HepG2 (cell line): ENCODE data around the gene BPIFA1. TPM values are rescaled to one million over a fixed set of nuclear protein-coding genes. Genes with fewer than 3 reads are reported as not detected.
A peak's percentile ranks its signal among the peaks of the same experiment; 100 is the strongest.

ENCODE experiments used
- ATAC-seq: fragments of 200-7000 bp; cut with Tn5 transposase; 3 replicates; pipeline ENCODE4 v1.9.1; 2020; ENCODE audit warnings: mild to moderate bottlenecking, moderate library complexity
- BruUV-seq: library from RNA; stranded (reverse); fragments of 400-500 nt; replicated peaks from 2 replicates; lab custom pipeline; 2021; lab: Mats Ljungman, UMichigan
- CTCF ChIA-PET: fragments of 300-600 bp; formaldehyde crosslinking; extraction: SDS; loops from one replicate; lab custom pipeline; 2021; ENCODE audit warnings: low total read pairs, inconsistent platforms, low intra/inter-chr PET ratio; lab: Yijun Ruan, JAX
- POLR2A ChIA-PET: fragments of 350-600 bp; sonication (Branson Sonifier 250); formaldehyde crosslinking; loops from one replicate; lab custom pipeline; 2020; ENCODE audit warnings: antibody characterized with exemption, inconsistent platforms; lab: Yijun Ruan, JAX
- DNase-seq: peaks from one replicate; pipeline ENCODE4 v3.0.0-alpha.2; 2015; ENCODE audit warnings: low spot score
- FAIRE-seq: peaks from 3 replicates; lab custom pipeline; 2011; peaks lifted over from hg19 to GRCh38; lab: Jason Lieb, UNC
- H2AFZ ChIP-seq: one replicate; pipeline ENCODE4 v1.6.1; 2011; ENCODE audit warnings: low read length, inconsistent platforms
- H3K27ac ChIP-seq: fragments of 300-600 bp; 3 replicates; pipeline ENCODE4 v1.8.0; 2011; ENCODE audit warnings: mixed run types, mild to moderate bottlenecking, mixed read lengths, low read length, inconsistent platforms; ENCODE audit not compliant: insufficient read depth; ENCODE audit errors: extremely low read length
- H3K27me3 ChIP-seq, 2 experiments: fragments of 200-600 bp in 1 of 2; 2 replicates in 1 of 2; 3 replicates in 1 of 2; pipeline versions ENCODE4 v1.6.0 to v1.8.0; 2011; ENCODE audit warnings: low read length in 2 of 2, mild to moderate bottlenecking in 2 of 2, moderate library complexity in 2 of 2, inconsistent platforms in 1 of 2; ENCODE audit not compliant: insufficient read depth in 2 of 2, control insufficient read depth in 1 of 2
- H3K36me3 ChIP-seq, 2 experiments: fragments of 200-600 bp in 1 of 2; replicated peaks in 1 of 2; 2 replicates in 1 of 2; 3 replicates in 1 of 2; pipeline versions ENCODE4 v1.5.1 to v1.8.0; 2011; ENCODE audit warnings: low read length in 2 of 2, inconsistent platforms in 1 of 2; ENCODE audit not compliant: insufficient read depth in 2 of 2, control insufficient read depth in 1 of 2
- H3K4me1 ChIP-seq: 2 replicates; pipeline ENCODE4 v1.5.1; 2012; ENCODE audit warnings: low read length, inconsistent platforms; ENCODE audit not compliant: insufficient read depth
- H3K4me2 ChIP-seq: 2 replicates; pipeline ENCODE4 v1.6.0; 2011; ENCODE audit warnings: low read depth, low read length, inconsistent platforms
- H3K4me3 ChIP-seq, 3 experiments: fragments of 200-600 bp in 1 of 3; sonication (generic), shearing (Covaris generic) in 1 of 3; replicated peaks in 1 of 3; 2 replicates each; pipeline ENCODE4 v1.5.1; 2011 to 2016; ENCODE audit warnings: low read length in 3 of 3, inconsistent platforms in 2 of 3, low read depth in 2 of 3, mild to moderate bottlenecking in 2 of 3, control low read depth in 1 of 3, mixed read lengths in 1 of 3; ENCODE audit not compliant: insufficient read depth in 1 of 3
- H3K79me2 ChIP-seq: one replicate; pipeline ENCODE4 v1.6.1; 2011; ENCODE audit warnings: low read length, inconsistent platforms; ENCODE audit not compliant: insufficient read depth
- H3K9ac ChIP-seq: 2 replicates; pipeline ENCODE4 v1.6.0; 2011; ENCODE audit warnings: mild to moderate bottlenecking, low read depth, low read length, inconsistent platforms; ENCODE audit not compliant: insufficient read depth
- H3K9me3 ChIP-seq: 2 replicates; pipeline ENCODE4 v1.5.1; 2012; ENCODE audit warnings: mild to moderate bottlenecking, low read length
- H4K20me1 ChIP-seq: 2 replicates; pipeline ENCODE4 v1.6.0; 2011; ENCODE audit warnings: inconsistent platforms, mild to moderate bottlenecking, low read length, moderate library complexity; ENCODE audit not compliant: insufficient read depth
- ATF4 ChIP-seq, 2 experiments: fragments of 450-650 bp in 1 of 2; sonication (generic) in 1 of 2; formaldehyde crosslinking; IDR thresholded peaks; 2 replicates each; pipeline versions ENCODE4 v1.5.0 to v1.8.0; 2020 to 2022; ENCODE audit warnings: mild to moderate bottlenecking in 1 of 2, missing genetic modification reagents in 1 of 2
- ATF7 ChIP-seq, 2 experiments: fragments of 450-650 bp in 1 of 2; sonication (generic) in 1 of 2; formaldehyde crosslinking in 1 of 2; IDR thresholded peaks; 2 replicates each; pipeline versions ENCODE4 v1.4.0 to v1.6.1; 2016 to 2020; ENCODE audit warnings: antibody characterized with exemption in 1 of 2, mild to moderate bottlenecking in 1 of 2, missing genetic modification reagents in 1 of 2
- ATRX ChIP-seq: sonication (generic); formaldehyde crosslinking; IDR thresholded peaks from 2 replicates; pipeline ENCODE4 v1.4.0; 2020; ENCODE audit warnings: missing genetic modification reagents, borderline replicate concordance
- CBFB ChIP-seq: sonication (generic); formaldehyde crosslinking; IDR thresholded peaks from 2 replicates; pipeline ENCODE4 v1.4.0; 2020; ENCODE audit warnings: missing genetic modification reagents
- ELF4 ChIP-seq: sonication (generic); formaldehyde crosslinking; IDR thresholded peaks from 2 replicates; pipeline ENCODE4 v1.5.0; 2020; ENCODE audit warnings: missing genetic modification reagents, mild to moderate bottlenecking, moderate library complexity, borderline replicate concordance
- HNF4G ChIP-seq, 2 experiments: sonication (generic) in 1 of 2; formaldehyde crosslinking in 1 of 2; IDR thresholded peaks; 2 replicates each; pipeline versions ENCODE4 v1.4.0 to v1.6.1; 2011 to 2020; ENCODE audit warnings: borderline replicate concordance in 2 of 2, low read depth in 2 of 2, mild to moderate bottlenecking in 2 of 2, low read length in 1 of 2, missing genetic modification reagents in 1 of 2, moderate library complexity in 1 of 2
- SUZ12 ChIP-seq: fragments of 150-350 bp; IDR thresholded peaks from 2 replicates; pipeline ENCODE4 v1.6.1; 2014; ENCODE audit warnings: low read depth, low read length
- ZFP36L2 ChIP-seq: sonication (generic); formaldehyde crosslinking; IDR thresholded peaks from 2 replicates; pipeline ENCODE4 v1.4.0; 2020; ENCODE audit warnings: missing genetic modification reagents
- ZFP41 ChIP-seq: sonication (generic); formaldehyde crosslinking; IDR thresholded peaks from 2 replicates; pipeline ENCODE4 v1.4.0; 2020; ENCODE audit warnings: mild to moderate bottlenecking, missing genetic modification reagents, borderline replicate concordance
- ZNF263 ChIP-seq: sonication (generic); formaldehyde crosslinking; IDR thresholded peaks from 2 replicates; pipeline ENCODE4 v1.4.0; 2020; ENCODE audit warnings: missing genetic modification reagents
- ZNF367 ChIP-seq: sonication (generic); formaldehyde crosslinking; IDR thresholded peaks from 2 replicates; pipeline ENCODE4 v1.4.0; 2020; ENCODE audit warnings: missing genetic modification reagents, borderline replicate concordance
- ZNF747 ChIP-seq: sonication (generic); formaldehyde crosslinking; IDR thresholded peaks from 2 replicates; pipeline ENCODE4 v1.8.1; 2023; ENCODE audit warnings: missing genetic modification reagents, mild to moderate bottlenecking, borderline replicate concordance
- ZNF766 ChIP-seq: sonication (generic); formaldehyde crosslinking; IDR thresholded peaks from 2 replicates; pipeline ENCODE4 v1.5.0; 2020; ENCODE audit warnings: missing genetic modification reagents, borderline replicate concordance
- ZNF768 ChIP-seq: sonication (generic); formaldehyde crosslinking; IDR thresholded peaks from 2 replicates; pipeline ENCODE4 v1.4.0; 2020; ENCODE audit warnings: missing genetic modification reagents
- ZNF850 ChIP-seq: sonication (generic); formaldehyde crosslinking; conservative IDR thresholded peaks from 2 replicates; pipeline ENCODE4 v1.9.0; 2021; ENCODE audit warnings: mild to moderate bottlenecking, missing genetic modification reagents
- ZSCAN20 ChIP-seq: sonication (generic); formaldehyde crosslinking; IDR thresholded peaks from 2 replicates; pipeline ENCODE4 v1.4.0; 2020; ENCODE audit warnings: missing genetic modification reagents, mild to moderate bottlenecking, borderline replicate concordance
- ZZZ3 ChIP-seq: sonication (generic); formaldehyde crosslinking; IDR thresholded peaks from 2 replicates; pipeline ENCODE4 v1.4.0; 2020; ENCODE audit warnings: missing genetic modification reagents, mild to moderate bottlenecking, borderline replicate concordance
- WGBS: methylation state at CpG from one replicate; pipeline ENCODE4 v1.1.6; 2017; ENCODE audit warnings: low lambda C conversion rate; 5-methylcytosine and 5-hydroxymethylcytosine counted together
- in situ Hi-C: cut with HindIII; loops from 2 replicates; pipeline ENCODE4 v1.10.0; 2017; ENCODE audit warnings: low pct_unique_long_range_greater_than_20kb; ENCODE audit not compliant: extremely low pct_ligation_motif_present
- intact Hi-C: fragments of 100-400 bp; cut with micrococcal nuclease; formaldehyde crosslinking; loops from one replicate; pipeline ENCODE4 v1.10.0; 2022; ENCODE audit not compliant: unreplicated experiment
- polyA plus RNA-seq, 8 experiments: library from polyadenylated mRNA; depleted of rRNA in 3 of 8; stranded (reverse) in 7 of 8; unstranded in 1 of 8; fragments of >200 nt; fragmentation: Illumina TruSeq in 4 of 8; extraction: Trizol in 4 of 8; gene quantifications; 2 replicates each; pipeline versions ENCODE4 v1.2.1 to v1.2.3, GENCODE V29; 2011 to 2016; ENCODE audit warnings: low read depth in 4 of 8, missing spikeins in 1 of 8, mixed read lengths in 1 of 8; ENCODE audit not compliant: insufficient read depth in 1 of 8
- total RNA-seq, 5 experiments: library from RNA; depleted of rRNA; stranded (reverse); fragments of >200 nt; fragmentation: Illumina TruSeq; extraction: Trizol; gene quantifications; 2 replicates each; pipeline ENCODE4 v1.2.3, GENCODE V29; 2016; ENCODE audit warnings: low read depth in 1 of 5
- TF ChIP-seq, protein P1 (sequence below): IDR thresholded peaks from 2 replicates; pipeline ENCODE4 v1.6.1; 2018; ENCODE audit warnings: missing genetic modification reagents
- TF ChIP-seq, protein P2 (sequence below): sonication (generic); formaldehyde crosslinking; IDR thresholded peaks from 2 replicates; pipeline ENCODE4 v1.4.0; 2020; ENCODE audit warnings: missing genetic modification reagents, mild to moderate bottlenecking, borderline replicate concordance

The BPIFA1 gene
- total and polyA plus RNA-seq, 2 of the 13 experiments (the other 11 are each of a cell fraction or from before 2014, with no cell fraction given), result not detected

GRCh38 chr20:33281550-33282146 is 45.9 kb downstream of the BPIFA1 start:
- CTCF ChIA-PET, result no interaction called here
- WGBS, result 31% methylated on average over 10 of the region's 11 CpGs
- TF ChIP-seq HNF4G (IDR thresholded peaks at IDR 0.05; ENCODE audit: borderline replicate concordance, low read depth, low read length) (no peak), HNF4G (CRISPR knock-in tag; IDR thresholded peaks at IDR 0.05; ENCODE audit: borderline replicate concordance, low read depth) (no peak), ZZZ3 (CRISPR knock-in tag) (no peak), ATRX (CRISPR knock-in tag) (no peak), ZFP41 (CRISPR knock-in tag) (no peak), ZNF766 (no peak), ATF4 (CRISPR knock-in tag; IDR thresholded peaks at IDR 0.05) (no peak), ZNF768 (CRISPR knock-in tag) (peak; percentile 74; the same call in 1 of the 2 replicates), ZNF367 (no peak), ZSCAN20 (CRISPR knock-in tag) (no peak), ELF4 (CRISPR knock-in tag) (no peak), ZFP36L2 (CRISPR knock-in tag) (no peak), ZNF747 (CRISPR knock-in tag) (no peak), ZNF850 (CRISPR knock-in tag) (no peak), SUZ12 (no peak), ZNF263 (CRISPR knock-in tag) (no peak), ATF7 (IDR thresholded peaks at IDR 0.05) (no peak), ATF7 (CRISPR knock-in tag; IDR thresholded peaks at IDR 0.05) (no peak), CBFB (no peak)
- TF ChIP-seq, protein P1, sequence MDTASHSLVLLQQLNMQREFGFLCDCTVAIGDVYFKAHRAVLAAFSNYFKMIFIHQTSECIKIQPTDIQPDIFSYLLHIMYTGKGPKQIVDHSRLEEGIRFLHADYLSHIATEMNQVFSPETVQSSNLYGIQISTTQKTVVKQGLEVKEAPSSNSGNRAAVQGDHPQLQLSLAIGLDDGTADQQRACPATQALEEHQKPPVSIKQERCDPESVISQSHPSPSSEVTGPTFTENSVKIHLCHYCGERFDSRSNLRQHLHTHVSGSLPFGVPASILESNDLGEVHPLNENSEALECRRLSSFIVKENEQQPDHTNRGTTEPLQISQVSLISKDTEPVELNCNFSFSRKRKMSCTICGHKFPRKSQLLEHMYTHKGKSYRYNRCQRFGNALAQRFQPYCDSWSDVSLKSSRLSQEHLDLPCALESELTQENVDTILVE, result no peak
- TF ChIP-seq, protein P2, sequence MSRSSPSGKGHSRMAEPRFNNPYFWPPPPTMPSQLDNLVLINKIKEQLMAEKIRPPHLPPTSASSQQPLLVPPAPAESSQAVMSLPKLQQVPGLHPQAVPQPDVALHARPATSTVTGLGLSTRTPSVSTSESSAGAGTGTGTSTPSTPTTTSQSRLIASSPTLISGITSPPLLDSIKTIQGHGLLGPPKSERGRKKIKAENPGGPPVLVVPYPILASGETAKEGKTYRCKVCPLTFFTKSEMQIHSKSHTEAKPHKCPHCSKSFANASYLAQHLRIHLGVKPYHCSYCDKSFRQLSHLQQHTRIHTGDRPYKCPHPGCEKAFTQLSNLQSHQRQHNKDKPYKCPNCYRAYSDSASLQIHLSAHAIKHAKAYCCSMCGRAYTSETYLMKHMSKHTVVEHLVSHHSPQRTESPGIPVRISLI (CRISPR knock-in tag), result no peak

More at GRCh38 chr20:33281550-33282146, 45.9 kb downstream of the BPIFA1 start:
- DNase-seq (no peak), FAIRE-seq (no peak), ATAC-seq (no peak)
- no peak overlapping the region for H2AFZ ChIP-seq
- peaks cover 81% of the 10 kb centered on the region for H3K4me1 ChIP-seq
- H4K20me1 ChIP-seq, result no peaks in the 10 kb centered on the region
- H3K27me3 ChIP-seq, result peaks cover 8 to 23% of the 10 kb centered on the region in 2 experiments; a peak in 4 of 5 replicates
- H3K36me3 ChIP-seq, result no peaks in the 10 kb centered on the region
- no peak overlapping the region; a peak in 1 of 6 replicates for H3K4me3 ChIP-seq
- no peak overlapping the region for H3K9ac ChIP-seq
- intact Hi-C loops (no loop called here), in situ Hi-C loops (no loop called here)
- no TSS peak for BruUV-seq
- POLR2A ChIA-PET, result no interaction called here
- peak overlapping the region; percentile 22 for H3K4me2 ChIP-seq
- no peak overlapping the region for H3K27ac ChIP-seq
- H3K79me2 ChIP-seq, result no peaks in the 10 kb centered on the region
- H3K9me3 ChIP-seq, result no peaks in the 10 kb centered on the region
